Fibroblast of the aortic adventitia (primary cell): ENCODE measurements around the gene ADD2. TPM values are rescaled to one million over a fixed set of nuclear protein-coding genes. Genes with fewer than 3 reads are reported as not detected.

Experiments
- DNase-seq: peaks from one replicate; pipeline ENCODE4 v3.0.0-alpha.2; 2010; ENCODE audit warnings: low read depth
- H3K4me3 ChIP-seq: 2 replicates; pipeline ENCODE4 v1.5.1; 2011; ENCODE audit warnings: low read depth, mild to moderate bottlenecking, control low read depth, low read length, moderate library complexity
- total RNA-seq: library from RNA; depleted of rRNA; stranded (reverse); fragments of >200 nt; gene quantifications from 2 replicates; pipeline ENCODE4 v1.2.3, GENCODE V29; 2012; ENCODE audit warnings: low replicate concordance
- TF ChIP-seq, protein P1 (sequence below): IDR thresholded peaks from 2 replicates; pipeline ENCODE4 v1.5.1; 2011; ENCODE audit warnings: mild to moderate bottlenecking, low read length, control low read depth, inconsistent platforms; ENCODE audit not compliant: insufficient read depth

Gene ADD2
- total RNA-seq, 1 donor = 0.36 TPM

- no peak overlapping the region for H3K4me3 ChIP-seq
- TF ChIP-seq, protein P1, sequence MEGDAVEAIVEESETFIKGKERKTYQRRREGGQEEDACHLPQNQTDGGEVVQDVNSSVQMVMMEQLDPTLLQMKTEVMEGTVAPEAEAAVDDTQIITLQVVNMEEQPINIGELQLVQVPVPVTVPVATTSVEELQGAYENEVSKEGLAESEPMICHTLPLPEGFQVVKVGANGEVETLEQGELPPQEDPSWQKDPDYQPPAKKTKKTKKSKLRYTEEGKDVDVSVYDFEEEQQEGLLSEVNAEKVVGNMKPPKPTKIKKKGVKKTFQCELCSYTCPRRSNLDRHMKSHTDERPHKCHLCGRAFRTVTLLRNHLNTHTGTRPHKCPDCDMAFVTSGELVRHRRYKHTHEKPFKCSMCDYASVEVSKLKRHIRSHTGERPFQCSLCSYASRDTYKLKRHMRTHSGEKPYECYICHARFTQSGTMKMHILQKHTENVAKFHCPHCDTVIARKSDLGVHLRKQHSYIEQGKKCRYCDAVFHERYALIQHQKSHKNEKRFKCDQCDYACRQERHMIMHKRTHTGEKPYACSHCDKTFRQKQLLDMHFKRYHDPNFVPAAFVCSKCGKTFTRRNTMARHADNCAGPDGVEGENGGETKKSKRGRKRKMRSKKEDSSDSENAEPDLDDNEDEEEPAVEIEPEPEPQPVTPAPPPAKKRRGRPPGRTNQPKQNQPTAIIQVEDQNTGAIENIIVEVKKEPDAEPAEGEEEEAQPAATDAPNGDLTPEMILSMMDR = no peak
- no peak for DNase-seq
These were observed 121.6 kb downstream of the ADD2 start for GRCh38 chr2:70646420-70646818.

GRCh38 chr2:70645733-70646419, 122.1 kb downstream of the ADD2 start:
- TF ChIP-seq, protein P1 = peak; percentile 28
- DNase-seq = no peak

GRCh38 chr2:70643715-70644114, 124.3 kb downstream of the ADD2 start:
- TF ChIP-seq, protein P1 = peak; percentile 22
- no peak for DNase-seq
- H3K4me3 ChIP-seq = no peak overlapping the region

More at GRCh38 chr2:70645733-70646419, 122.1 kb downstream of the ADD2 start:
- no peak overlapping the region for H3K4me3 ChIP-seq

DNA sequence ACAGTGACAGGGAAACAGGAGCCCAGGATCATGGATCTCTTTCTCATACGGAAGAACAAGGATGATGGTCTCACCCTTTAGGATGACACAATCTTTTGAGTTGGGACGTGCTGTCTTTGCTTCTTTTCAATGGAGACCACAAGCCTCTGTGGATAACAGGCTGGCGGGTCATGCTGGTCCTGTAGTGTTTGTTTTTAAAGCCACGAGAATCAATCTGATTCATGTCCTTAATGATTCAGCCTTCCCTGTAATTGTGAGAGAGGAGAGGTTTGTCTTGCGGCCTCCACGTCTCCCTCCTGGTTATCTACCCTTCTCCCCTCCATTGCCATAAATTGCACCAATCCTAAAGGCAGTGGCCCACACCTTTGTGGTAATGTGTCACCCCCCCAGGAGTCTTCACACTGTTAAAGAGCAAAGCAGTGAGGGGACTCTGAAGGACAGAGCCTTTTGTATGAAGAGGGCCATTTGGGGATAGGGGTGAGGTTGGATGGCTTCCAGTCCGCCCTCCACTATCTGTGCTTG, 126.7 kb downstream of the ADD2 start:
- DNase-seq = no peak

GRCh38 chr2:70639841-70640436, 128.1 kb downstream of the ADD2 start:
- H3K4me3 ChIP-seq = no peak overlapping the region
- DNase-seq = no peak
- TF ChIP-seq, protein P1 = no peak

More for the DNA sequence above, 126.7 kb downstream of the ADD2 start:
- TF ChIP-seq, protein P1 = no peak
- no peak overlapping the region for H3K4me3 ChIP-seq

DNA sequence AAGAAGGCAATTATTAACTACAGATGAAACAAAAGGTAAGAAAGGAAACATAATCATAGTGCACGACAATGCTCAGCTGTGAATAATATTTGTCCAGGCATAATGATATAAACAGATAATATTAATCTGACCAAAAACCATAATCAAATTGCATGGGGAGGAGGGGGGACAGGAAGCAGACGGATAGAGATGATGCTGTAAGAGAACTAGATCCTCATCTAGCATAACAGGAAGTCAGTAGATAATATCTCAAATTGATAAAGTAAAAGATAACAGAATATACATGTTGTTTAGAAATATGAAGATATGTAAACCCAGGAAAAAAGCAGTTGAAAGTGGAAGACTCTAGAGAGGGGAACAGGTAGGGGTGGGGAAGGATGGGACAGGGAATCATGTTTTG, 129.4 kb downstream of the ADD2 start:
- TF ChIP-seq, protein P1 = no peak
- no peak overlapping the region for H3K4me3 ChIP-seq
- no peak for DNase-seq
